Activated T-cell treated with anti-CD3 and anti-CD28 coated beads for 4 hours (primary cell): ENCODE measurements around the gene TOMM22.
"Not testable (repeated sequence)": the region's sequence is repeated elsewhere in the genome, so short reads cannot be mapped to it uniquely, and the experiment has no call there.

ENCODE experiments used
- DNase-seq: peaks from one replicate; pipeline ENCODE4 v3.0.0-alpha.2; 2020

Gene TOMM22

DNA sequence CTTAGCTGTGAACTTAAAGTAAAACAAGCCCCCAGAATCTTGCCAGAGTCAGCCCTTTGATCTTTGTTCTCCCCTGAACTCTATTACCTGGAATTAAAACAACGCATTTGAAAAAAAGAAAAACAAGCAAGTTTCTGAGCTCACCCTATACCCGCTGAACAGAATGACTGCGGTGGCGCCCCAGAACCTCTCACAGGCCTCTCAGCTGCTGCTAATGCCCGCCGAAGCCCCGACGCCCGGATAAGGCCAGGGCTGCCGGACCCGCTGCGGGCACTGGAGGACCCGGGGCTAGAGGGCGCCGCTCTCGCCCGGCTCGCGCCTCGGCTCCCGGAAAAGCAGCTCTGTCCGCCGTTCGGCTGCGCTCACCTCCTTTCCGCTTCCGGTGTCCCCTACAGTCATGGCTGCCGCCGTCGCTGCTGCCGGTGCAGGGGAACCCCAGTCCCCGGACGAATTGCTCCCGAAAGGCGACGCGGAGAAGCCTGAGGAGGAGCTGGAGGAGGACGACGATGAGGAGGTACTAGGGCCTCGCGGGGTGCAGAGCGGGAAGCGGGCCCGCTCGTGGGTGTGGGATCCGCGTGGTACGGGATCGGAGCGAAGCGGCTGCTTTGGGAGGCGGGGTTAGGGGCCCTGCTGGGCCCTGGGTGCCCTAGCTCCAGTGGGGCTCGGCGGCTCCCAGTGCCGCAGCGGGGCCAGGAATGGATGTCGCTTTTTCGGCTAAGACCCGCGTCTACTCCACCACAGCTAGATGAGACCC lies at the start of gene TOMM22:
TOMM22 (plus strand) TSS at position 376 of the 754 bp plus-strand sequence; CDS start at position 398, 22 bp downstream.
- DNase-seq, result peak; percentile 72

- DNase-seq, result no peak
Observed at GRCh38 chr22:38632528-38632927, 49.2 kb upstream of the TOMM22 start.

DNA sequence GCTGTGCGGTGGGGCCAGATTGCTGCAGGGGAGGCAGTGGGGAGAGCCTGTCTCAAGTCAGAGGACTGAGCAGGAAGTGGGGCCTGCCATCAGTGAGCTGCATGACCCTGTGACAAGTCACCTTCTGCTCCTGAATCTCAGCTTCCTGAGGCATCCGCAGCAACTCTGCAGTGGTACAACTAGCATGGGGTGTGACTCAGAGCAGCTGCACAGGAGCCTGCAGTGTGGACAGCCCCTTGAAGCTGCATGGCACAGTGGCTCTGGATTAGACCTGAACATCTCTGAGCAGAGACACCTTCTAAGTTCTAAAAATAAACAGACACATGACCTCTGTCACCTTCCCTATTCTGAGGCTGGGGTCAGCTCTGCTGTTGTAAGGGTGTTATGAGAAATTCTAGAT lies 43.5 kb upstream of the TOMM22 start:
- DNase-seq, result no peak

DNA sequence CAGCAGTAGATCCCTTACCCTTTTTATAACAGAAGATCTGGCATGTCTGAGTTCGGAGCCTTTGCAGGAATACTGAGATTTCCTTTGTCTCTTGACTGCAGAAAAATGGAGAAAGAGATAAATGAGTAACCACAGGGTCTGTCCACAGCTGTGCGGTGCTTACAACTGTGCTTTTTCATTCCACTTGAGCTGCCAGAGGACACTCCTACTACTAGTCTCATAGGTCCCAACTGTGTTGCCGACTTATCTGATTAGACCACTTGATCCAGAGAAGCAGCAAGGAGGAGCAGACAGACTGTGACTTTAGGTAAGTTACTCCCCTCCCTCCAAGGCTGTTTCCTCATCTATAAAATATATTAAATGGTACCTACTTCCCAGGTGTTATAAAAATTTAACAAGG lies 43.0 kb upstream of the TOMM22 start:
- no peak for DNase-seq

- DNase-seq, result no peak
Observed at GRCh38 chr22:38641476-38642040, 40.2 kb upstream of the TOMM22 start.

GRCh38 chr22:38644245-38644644 lies 37.5 kb upstream of the TOMM22 start:
- DNase-seq, result not testable (repeated sequence)

DNA sequence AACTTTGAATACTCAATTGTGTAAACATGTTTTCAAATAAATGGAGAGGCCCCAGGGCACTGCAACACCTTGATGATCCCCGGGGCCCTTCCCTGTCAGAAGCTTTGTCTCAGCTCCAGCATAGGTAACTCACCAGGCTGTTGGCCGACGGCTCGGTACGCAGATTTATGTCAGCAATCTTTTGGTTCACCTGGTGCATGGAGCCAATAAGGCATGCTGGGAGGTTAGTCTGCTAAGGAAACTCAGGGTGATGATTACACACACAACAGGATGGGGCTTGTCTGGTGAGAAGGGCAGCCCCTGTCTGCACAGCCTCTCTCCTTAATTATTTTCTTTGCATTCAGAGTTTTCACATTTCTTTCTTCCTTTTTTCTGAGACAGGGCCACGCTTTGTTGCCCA lies 36.3 kb upstream of the TOMM22 start:
- no peak for DNase-seq

GRCh38 chr22:38649841-38650522 lies 31.8 kb upstream of the TOMM22 start:
- no peak for DNase-seq

- DNase-seq, result no peak
Observed at GRCh38 chr22:38652859-38653258, 28.9 kb upstream of the TOMM22 start.

DNA sequence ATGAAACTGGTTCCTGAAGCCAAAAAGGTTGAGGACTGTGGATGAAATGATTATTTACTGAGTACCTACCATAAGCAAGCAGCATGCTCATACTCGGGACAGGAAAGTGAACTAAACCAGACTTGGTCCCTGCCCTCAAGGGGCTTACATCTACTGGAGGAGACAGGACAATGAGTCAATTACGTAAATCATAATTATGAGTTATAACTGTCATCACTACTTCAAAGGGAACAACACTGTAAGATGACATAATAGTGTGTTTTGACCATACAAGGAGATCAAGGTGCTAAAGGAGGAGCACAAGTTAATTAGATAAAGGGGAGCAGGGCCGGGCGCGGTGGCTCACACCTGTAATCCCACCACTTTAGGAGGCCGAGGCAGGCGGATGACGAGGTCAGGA lies 28.0 kb upstream of the TOMM22 start:
- no peak for DNase-seq

DNA sequence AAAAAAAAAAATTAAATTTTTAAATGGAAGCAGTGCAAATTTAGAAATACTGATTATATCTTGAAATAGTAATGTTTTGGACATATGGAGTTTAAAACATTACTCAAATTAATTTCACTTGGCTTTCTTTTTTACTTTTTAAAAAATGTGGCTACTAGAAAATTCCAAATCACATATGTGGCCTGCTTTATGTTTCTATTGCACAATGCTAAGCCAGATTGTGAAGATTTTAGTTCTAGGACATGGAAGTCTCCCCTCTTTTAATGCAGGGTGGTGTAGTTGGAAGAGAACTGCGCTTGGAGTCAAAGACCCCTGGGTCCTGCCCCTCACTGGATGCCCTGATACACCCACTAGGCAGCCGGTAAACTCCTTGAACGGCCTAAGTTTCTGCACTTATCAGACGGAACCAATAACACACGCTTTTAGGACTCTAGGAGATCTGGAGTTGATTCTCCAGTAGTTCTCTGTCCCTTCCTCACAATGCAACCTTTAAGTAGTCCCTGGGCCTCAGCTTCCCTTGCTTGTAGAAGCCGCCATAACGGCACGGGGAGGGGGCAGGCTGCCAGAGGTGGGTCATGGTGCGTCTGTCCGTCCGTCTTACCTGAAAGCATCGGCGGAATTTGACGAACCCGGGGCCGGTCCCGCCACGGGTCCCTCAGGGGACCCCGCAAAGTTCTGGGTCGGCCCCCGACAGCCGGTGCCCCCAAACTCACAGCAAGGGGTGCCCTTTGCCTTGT lies 26.1 kb upstream of the TOMM22 start:
- DNase-seq, result no peak

DNA sequence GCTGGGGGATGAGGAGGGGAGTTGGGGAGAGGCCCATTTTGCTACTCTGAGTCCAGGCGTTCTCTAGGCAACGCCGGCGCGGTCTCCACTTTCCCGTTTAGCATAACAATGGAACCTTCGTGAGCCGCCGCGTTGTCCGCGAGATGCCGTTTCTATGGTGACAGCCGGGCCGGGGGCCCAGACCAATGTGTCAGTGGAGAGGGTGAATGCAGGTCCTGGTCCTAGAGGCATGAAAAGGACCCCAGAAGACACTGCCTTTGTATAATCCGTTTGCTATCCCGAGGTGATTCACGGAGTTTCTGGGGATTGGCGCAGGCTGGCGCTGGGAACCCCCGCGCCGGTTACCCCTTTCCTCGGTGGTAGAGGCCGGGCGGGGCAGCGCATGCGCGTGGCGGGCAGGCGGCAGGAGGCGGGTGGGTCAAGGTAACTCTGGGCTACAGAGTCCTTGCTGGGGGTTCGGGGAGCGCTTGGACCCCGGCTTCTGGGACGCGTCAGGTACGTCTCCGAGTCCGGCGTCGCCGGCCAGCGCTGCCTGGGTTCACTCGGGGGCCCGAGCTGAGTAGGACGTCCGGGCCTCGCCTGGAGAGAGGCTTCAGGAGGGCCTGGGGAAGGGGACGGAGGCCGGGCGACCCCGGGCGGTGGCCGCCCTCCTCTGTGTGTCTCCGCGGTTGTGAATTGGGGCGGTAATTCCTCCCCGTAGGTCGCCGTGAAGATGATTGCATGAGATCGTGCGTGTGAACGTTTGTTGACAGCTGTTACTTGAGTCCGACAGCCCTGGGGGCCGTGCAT lies 25.3 kb upstream of the TOMM22 start, which contains the start of the genes CBY1 and FAM227A:
CBY1 (plus strand) TSS at position 383 of the 789 bp plus-strand sequence. CDS start 11,417 bp downstream, outside the sequence.
FAM227A (minus strand) TSS at position 137 of the 789 bp plus-strand sequence. CDS start 6,224 bp downstream, outside the sequence.
- DNase-seq, result peak; percentile 70

- DNase-seq, result peak; percentile 9
Observed at GRCh38 chr22:38657045-38657909, 24.5 kb upstream of the TOMM22 start.

GRCh38 chr22:38674888-38675287 lies 6.9 kb upstream of the TOMM22 start:
- DNase-seq, result no peak

DNA sequence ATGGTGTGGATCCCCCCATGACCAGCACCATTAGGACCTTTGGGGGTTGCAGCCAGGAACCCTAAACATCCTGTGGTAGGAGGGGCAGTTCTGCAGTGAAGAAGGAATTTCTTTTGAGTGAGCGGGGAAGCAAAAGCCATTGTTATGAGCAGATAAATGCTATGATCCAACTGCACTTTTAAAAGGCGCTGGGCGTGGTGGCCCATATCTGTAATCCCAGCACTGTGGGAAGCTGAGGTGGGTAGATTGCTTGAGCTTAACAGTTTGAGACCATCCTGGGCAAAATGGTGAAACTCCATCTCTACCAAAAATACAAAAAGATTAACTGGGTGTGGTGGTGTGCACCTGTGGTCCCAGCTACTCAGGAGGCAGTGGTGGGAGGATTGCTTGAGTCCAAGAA lies 5.9 kb upstream of the TOMM22 start:
- no peak for DNase-seq

GRCh38 chr22:38684895-38685294 lies 3.1 kb downstream of the TOMM22 start:
- DNase-seq, result no peak

DNA sequence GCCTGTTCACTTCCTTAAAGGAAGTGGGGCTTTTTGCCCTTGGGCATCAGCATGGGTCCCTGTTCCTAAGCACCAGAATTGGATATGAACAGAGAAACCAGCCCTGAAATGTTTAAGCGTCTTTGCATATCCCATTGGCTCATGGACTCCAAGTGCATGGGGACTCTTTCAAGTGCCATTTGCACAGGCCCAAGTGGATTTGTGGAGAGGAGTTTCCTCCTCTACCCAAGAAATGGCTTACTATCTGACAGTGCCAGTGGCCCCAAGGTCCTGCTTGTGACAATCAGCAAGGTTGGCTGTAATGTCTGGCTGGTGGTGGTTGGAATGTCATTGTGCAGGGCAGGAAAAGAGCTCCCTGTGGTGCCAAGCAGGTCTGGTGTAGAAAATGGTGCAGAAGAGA lies 4.0 kb downstream of the TOMM22 start:
- no peak for DNase-seq

- no peak for DNase-seq
Observed at GRCh38 chr22:38689651-38690050, 7.9 kb downstream of the TOMM22 start.

DNA sequence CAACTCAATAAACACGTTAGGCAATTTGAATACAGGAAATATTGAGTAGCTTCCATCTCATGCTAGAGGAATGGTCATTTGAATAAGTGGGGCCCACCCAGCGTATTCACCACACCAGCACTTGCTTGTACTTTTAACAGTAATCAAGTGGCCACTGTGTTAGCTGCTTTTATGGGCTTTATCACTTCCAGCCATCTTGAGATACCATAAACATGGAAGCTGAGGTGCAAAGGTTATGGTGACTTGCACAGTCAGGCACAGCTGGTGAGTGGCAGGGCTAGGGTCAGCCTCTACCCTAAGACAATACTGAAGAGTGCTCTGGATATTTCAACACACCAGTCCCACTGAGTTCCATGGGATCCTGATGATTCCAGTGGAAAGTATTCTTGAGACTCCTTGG lies 12.3 kb downstream of the TOMM22 start:
- no peak for DNase-seq

- no peak for DNase-seq
Observed at GRCh38 chr22:38694940-38695339, 13.2 kb downstream of the TOMM22 start.
